GM23248 (cell line): ENCODE measurements around the gene USP17L28.
"Not testable (repeated sequence)": the region's sequence is repeated elsewhere in the genome, so short reads cannot be mapped to it uniquely, and the experiment has no call there.

Experiments
- EZH2 ChIP-seq: fragments of 200-600 bp; sonication (generic); IDR thresholded peaks from 2 replicates; pipeline ENCODE4 v1.6.1; 2018; ENCODE audit warnings: antibody characterized with exemption, mild to moderate bottlenecking; ENCODE audit not compliant: insufficient read depth, poor library complexity, severe bottlenecking
- EZH2phosphoT487 ChIP-seq: fragments of 200-600 bp; sonication (generic); IDR thresholded peaks from 2 replicates; pipeline ENCODE4 v1.6.1; 2018; ENCODE audit warnings: antibody characterized with exemption, moderate library complexity, mild to moderate bottlenecking, low read depth; ENCODE audit not compliant: insufficient read depth

DNA sequence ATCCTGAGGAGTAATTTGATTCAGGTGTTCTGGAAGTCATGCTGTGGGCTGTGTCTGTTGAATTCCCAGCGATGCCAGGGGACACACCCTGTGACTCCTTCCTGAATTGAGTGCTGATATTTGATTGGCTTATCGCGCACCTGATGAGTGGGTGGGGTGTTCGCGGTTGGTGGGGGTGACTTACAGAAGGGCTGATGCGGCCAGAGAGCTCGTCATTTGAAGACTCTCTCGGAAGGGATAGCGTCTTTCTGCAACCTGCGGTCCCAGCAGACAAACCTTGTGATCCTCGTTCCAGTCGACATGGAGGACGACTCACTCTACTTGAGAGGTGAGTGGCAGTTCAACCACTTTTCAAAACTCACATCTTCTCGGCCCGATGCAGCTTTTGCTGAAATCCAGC is 19.1 kb upstream of the USP17L28 start, which contains the start of gene USP17L25:
- TF ChIP-seq EZH2phosphoT487, EZH2: not testable (repeated sequence)
